Skin epidermis (tissue), 12 donors: ENCODE data around the gene ACTR5.
"Not testable (repeated sequence)": the region's sequence is repeated elsewhere in the genome, so short reads cannot be mapped to it uniquely, and the experiment has no call there.

Experiments used
- H3K27ac ChIP-seq, 21 experiments: fragments of 200-600 bp; sonication (generic) in 11 of 21; one replicate each; pipeline ENCODE4 v1.5.0; 2020; ENCODE audit warnings: mild to moderate bottlenecking in 3 of 21, inconsistent platforms in 2 of 21, moderate library complexity in 2 of 21
- H3K4me3 ChIP-seq, 7 experiments: fragments of 200-600 bp; sonication (generic) in 2 of 7; one replicate each; pipeline ENCODE4 v1.5.0; 2020; ENCODE audit warnings: inconsistent platforms in 2 of 7, mild to moderate bottlenecking in 2 of 7, moderate library complexity in 1 of 7

ACTR5 gene

DNA sequence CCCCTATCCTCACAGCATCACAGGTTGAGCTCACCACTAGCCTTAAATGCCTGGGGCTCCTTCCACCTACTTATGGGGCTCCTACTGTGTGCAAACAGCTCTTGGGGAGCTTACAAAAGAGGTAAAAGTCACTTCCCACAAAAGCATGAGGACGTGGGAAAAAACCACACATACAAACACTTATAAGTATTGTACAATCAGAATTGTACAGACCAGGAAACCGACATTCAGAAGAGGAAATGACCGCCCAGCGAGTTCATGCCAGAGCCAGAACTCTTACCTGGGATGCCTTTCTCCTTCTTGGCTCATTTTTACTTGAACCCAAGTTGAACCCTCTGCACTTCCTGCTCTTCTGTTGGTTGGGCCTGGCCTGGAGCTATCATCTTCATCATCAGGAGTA is 50.9 kb downstream of the ACTR5 start:
- Histone ChIP-seq H3K4me3 (no peak overlapping the region), H3K27ac (no peak overlapping the region)

DNA sequence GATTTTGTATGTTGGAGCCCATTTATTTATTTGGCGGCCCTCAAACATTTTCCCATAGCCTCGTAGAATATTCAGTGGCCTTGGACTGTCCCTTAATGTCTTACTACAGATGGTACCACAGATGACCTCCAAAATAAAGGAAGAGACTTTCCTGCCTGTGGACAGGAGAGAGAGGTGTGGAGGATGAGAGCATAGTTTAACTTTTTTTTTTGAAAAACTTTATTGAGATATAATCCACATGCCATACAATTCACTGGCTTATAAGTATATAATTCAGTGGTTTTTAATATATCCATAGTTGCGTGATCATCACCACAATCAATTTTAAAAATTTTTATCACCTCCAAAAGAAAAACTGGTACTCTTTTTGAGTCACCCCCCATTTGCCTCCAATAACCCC is 52.6 kb downstream of the ACTR5 start:
- Histone ChIP-seq H3K27ac (no peak overlapping the region), H3K4me3 (no peak overlapping the region)

DNA sequence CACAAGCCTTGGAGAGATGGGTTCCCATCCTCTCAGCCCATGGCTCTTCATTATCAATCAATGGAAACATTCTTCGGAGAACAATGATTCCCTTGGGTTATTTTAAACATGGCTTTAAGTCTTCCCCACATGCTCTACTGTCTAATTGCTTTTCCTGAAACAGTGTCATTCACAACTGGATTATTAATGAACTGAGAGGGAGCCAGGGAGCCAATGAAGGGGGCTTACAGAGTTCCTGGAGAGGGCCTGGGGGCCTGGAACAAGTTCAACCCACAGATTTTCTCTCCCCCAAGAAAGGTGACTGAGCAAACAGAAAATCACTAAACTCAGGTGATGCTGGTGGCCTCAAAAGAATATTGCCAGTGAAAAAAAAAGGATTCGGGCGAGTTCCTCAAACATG is 56.0 kb downstream of the ACTR5 start:
- H3K27ac ChIP-seq: peak overlapping the region in 15 of 21 experiments; percentile 2 to 97 (median 80)
- H3K4me3 ChIP-seq: no peak overlapping the region

- Histone ChIP-seq H3K27ac (peak overlapping the region in 20 of 21 experiments; percentile 27 to 97 (median 81)), H3K4me3 (peak overlapping the region; percentile 48 to 78 (median 54))
These were observed 56.6 kb downstream of the ACTR5 start for GRCh38 chr20:38804682-38805501.

DNA sequence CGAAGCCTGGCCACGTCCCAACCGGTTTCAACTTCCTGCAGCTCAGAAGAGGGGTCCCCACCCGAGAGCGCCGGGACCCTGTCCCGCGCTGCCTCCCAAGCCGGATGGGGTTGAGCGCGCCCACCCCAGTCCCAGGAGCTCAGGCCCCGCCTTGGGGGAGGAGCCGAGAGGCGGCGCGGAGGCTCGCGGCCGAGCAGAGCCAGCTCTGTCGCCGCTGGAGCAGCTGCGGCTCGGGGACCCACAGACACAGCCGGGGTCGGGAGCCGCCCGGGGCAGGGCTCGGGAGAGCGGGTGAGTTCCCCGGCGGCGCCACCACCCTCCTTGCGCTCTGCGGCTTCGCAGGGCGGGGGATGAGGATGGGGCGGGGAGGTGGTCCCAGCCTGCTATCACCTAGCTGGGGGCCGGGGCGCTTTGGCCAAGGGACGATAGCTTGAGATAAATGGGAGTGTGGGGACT is 57.3 kb downstream of the ACTR5 start, which contains the start of gene PPP1R16B:
Gene PPP1R16B, plus strand, starts transcription at position 196 of the 456 bp plus-strand sequence. CDS start 30,229 bp downstream, outside the sequence.
- Histone ChIP-seq H3K4me3 (peak within 1 kb of the TSS; percentile 48 to 78 (median 54)), H3K27ac (peak within 1 kb of the TSS; percentile 27 to 97 (median 81))

- peak overlapping the region; percentile 27 to 97 (median 81) for H3K27ac ChIP-seq
- peak overlapping the region; percentile 48 to 78 (median 54) for H3K4me3 ChIP-seq
These were observed 57.9 kb downstream of the ACTR5 start for GRCh38 chr20:38805958-38806854.

GRCh38 chr20:38806855-38807655 is 58.8 kb downstream of the ACTR5 start:
- H3K27ac ChIP-seq: peak overlapping the region in 19 of 21 experiments; percentile 67 to 97 (median 81)
- peak overlapping the region; percentile 48 to 78 (median 54) for H3K4me3 ChIP-seq

- H3K27ac ChIP-seq: no peak overlapping the region
- H3K4me3 ChIP-seq: no peak overlapping the region
These were observed 61.7 kb downstream of the ACTR5 start for GRCh38 chr20:38809942-38810341.

DNA sequence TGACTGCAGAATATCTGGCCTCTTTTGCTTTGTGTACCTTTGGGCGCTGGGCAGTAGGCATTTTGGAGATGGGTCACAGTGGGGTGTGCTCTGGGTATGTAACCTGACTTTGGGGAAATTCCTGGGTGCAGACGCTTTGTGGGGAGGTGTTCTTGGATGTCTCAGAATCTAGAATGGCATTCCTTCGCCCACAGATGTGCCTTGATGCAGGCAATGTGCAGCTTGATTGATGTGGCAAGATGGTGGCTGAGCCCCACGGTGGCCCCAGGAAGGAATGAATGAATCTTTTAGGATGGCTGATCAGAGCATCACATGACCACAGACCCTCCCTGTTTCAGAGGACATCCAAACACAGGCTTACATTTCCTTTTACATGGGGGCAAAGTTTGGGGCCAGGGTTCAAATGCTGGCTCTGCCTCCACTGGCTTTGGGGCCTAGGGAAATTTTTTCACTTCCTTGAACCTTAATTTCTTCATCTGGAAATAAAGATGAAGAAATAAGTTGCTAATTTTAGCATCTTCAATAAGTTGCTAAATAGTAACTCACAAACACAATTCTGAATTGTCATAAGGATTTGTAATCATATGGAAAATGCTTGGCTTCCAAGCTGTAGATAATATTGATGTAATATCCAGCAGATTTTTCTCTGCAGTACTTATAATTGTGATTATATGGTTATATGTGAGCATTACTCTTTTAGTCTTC is 62.8 kb downstream of the ACTR5 start:
- Histone ChIP-seq H3K4me3 (no peak overlapping the region), H3K27ac (no peak overlapping the region)

DNA sequence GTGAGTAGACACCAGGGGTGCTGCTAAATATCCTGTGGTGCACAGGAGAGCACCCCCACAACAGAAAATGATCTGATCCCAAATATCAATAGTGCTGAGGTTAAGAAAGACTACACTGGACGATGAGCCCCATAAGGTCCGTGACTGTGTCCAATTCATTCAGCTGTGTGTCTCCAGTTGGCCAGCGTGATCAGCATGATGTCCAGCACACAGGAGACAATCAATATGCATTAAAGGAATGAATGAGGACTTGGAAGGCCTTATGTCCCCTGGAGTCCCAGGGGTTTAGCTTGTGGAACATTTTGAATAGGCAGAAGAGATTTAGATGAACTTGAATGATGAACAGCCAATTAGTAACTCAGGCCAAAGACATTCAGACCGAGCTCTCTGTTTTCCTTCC is 63.5 kb downstream of the ACTR5 start:
- H3K27ac ChIP-seq: no peak overlapping the region
- no peak overlapping the region for H3K4me3 ChIP-seq

DNA sequence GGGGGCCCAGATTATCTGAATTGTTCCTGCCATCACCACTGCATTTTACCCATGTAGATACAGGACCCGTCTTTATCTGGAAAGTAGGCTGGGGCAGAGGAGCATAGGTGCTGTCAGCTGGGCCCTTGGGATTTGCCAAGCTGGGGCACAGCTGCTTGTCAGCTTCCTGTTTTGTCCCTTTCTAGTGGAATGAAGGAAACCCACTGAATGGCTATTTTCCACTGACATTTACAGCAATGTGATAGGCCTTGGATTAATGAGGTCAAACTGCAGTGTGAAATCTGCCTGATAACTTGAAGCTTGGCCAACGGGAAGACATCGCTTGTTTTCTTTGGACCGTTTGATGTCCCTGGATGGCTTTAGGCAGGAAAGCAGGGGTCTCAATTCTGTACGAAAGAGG is 63.9 kb downstream of the ACTR5 start:
- Histone ChIP-seq H3K27ac (no peak overlapping the region), H3K4me3 (no peak overlapping the region)

DNA sequence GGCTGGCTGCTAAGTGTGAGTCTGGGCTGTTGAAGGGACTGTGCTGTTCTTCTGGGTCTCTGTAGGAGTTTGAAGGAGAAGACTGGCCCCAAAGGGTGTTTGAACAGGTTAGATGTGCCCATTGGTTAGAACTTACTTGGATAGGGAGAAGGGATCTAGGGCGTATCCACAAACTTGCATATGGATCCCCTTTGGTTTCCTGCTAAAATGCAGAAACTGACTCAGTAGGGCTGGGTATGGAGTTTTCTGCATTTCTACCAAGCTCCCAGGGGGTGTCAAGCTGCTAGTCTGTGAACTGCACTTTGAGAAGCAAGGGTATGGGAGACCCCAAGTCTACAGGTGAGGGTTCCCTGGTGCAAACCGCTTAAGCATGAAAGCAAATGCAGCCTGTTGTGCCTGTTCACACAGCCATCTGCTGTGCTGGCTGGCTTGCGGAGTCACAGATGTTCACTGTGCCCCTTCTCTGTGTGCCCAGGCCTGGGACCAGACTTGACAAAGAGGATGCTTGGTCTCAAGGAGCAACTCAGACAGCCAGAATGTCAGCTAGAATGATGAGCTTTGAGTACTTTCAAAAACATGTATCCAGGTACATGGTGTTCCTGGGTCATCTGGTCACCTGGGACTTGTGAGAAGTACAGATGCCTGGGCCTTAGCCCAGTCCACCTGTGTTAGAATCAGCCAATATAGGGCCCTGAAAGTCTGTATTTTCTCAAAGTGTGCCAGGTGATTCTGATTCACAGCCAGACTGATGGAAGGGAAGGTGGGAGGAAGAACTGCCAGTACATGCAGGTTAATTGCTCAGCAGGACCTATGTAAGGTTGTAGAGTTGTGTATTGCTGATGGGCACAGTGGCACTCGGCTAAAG is 64.7 kb downstream of the ACTR5 start:
- Histone ChIP-seq H3K4me3 (no peak overlapping the region), H3K27ac (peak overlapping the region in 2 of 21 experiments; percentile 12 to 38)

DNA sequence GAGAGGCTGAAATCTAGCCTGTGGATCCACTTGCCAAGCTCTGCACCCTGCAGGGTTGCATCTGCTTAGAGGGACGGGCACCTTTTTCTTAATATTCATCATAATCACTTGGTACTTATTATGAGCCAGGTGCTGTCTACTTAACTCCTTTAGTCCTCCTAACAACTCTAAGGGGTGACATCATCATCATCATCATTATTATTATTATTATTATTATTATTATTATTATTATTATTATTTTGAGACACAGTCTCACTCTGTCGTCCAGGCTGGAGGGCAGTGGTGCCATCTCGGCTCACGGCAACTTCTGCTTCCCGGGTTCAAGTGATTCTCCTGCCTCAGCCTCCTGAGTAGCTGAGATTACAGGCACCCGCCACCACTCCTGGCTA is 65.3 kb downstream of the ACTR5 start:
- H3K27ac ChIP-seq, H3K4me3 ChIP-seq: not testable (repeated sequence)

DNA sequence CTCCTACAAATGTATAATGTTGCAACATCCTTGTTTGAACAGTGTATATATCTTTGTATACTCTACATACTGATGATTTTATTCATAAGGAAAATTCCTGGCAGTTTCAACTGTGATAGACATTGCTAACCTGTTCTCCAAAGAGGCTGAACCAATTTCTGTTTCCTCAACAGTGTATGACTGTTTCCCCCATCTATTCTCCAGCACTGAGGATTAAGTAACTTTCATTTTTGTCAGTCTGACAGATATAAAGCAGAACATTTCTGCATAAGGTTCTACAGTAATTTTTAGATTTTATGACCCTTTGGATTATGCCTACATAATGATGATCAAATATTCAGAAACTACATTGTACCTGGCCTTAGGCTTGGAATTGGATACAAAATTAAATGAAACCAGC is 67.2 kb downstream of the ACTR5 start:
- Histone ChIP-seq H3K27ac (no peak overlapping the region), H3K4me3 (no peak overlapping the region)

- no peak overlapping the region for H3K27ac ChIP-seq
- no peak overlapping the region for H3K4me3 ChIP-seq
These were observed 70.1 kb downstream of the ACTR5 start for GRCh38 chr20:38818113-38819065.
